CD4-positive, alpha-beta T cell treated with Interleukin-17A for 1 hour (primary cell): ENCODE results near the gene KATNA1.
"Not testable (repeated sequence)": the region's sequence is repeated elsewhere in the genome, so short reads cannot be mapped to it uniquely, and the experiment has no call there.

Experiments
- DNase-seq: peaks from one replicate; pipeline ENCODE4 v3.0.0-alpha.2; 2020

KATNA1 gene

GRCh38 chr6:149648148-149649145 is at the start of gene KATNA1:
TSS of gene KATNA1 (minus strand) at chr6:149648714. CDS start at chr6:149638547, 10,167 bp downstream.
- peak; percentile 89 for DNase-seq

- no peak for DNase-seq
These were observed 49.7 kb upstream of the KATNA1 start for GRCh38 chr6:149698175-149698574.

GRCh38 chr6:149696901-149697300 is 48.4 kb upstream of the KATNA1 start:
- DNase-seq, result no peak

GRCh38 chr6:149694921-149695320 is 46.4 kb upstream of the KATNA1 start:
- no peak for DNase-seq

- DNase-seq, result no peak
These were observed 42.7 kb upstream of the KATNA1 start for GRCh38 chr6:149691201-149691600.

- DNase-seq, result no peak
These were observed 37.7 kb upstream of the KATNA1 start for GRCh38 chr6:149686230-149686629.

- no peak for DNase-seq
These were observed 34.8 kb upstream of the KATNA1 start for GRCh38 chr6:149683256-149683859.

GRCh38 chr6:149681845-149682244 is 33.3 kb upstream of the KATNA1 start:
- DNase-seq, result not testable (repeated sequence)

- DNase-seq, result no peak
These were observed 32.7 kb upstream of the KATNA1 start for GRCh38 chr6:149681209-149681608.

- DNase-seq, result no peak
These were observed 32.0 kb upstream of the KATNA1 start for GRCh38 chr6:149680503-149680902.

- DNase-seq, result not testable (repeated sequence)
These were observed 23.8 kb upstream of the KATNA1 start for GRCh38 chr6:149672265-149672664.

GRCh38 chr6:149660028-149660427 is 11.5 kb upstream of the KATNA1 start:
- DNase-seq, result no peak

- DNase-seq, result no peak
These were observed 8.9 kb upstream of the KATNA1 start for GRCh38 chr6:149657441-149657840.

- no peak for DNase-seq
These were observed 2.5 kb upstream of the KATNA1 start for GRCh38 chr6:149651056-149651455.

- DNase-seq, result no peak
These were observed 1.9 kb downstream of the KATNA1 start for GRCh38 chr6:149646599-149646998.

- no peak for DNase-seq
These were observed 5.5 kb downstream of the KATNA1 start for GRCh38 chr6:149642829-149643580.

GRCh38 chr6:149636124-149636523 is 12.4 kb downstream of the KATNA1 start:
- no peak for DNase-seq

- DNase-seq, result no peak
These were observed 14.2 kb downstream of the KATNA1 start for GRCh38 chr6:149634315-149634714.

- no peak for DNase-seq
These were observed 19.5 kb downstream of the KATNA1 start for GRCh38 chr6:149628875-149629510.

- DNase-seq, result no peak
These were observed 20.8 kb downstream of the KATNA1 start for GRCh38 chr6:149627672-149628071.

GRCh38 chr6:149615805-149616204 is 32.7 kb downstream of the KATNA1 start:
- DNase-seq, result no peak

- DNase-seq, result no peak
These were observed 34.2 kb downstream of the KATNA1 start for GRCh38 chr6:149614337-149614736.
